ENCODE measurements around the gene ME1.

ME1 gene

GRCh38 chr6:83285917-83286316 lies 144.9 kb downstream of the ME1 start:
- no peak for TF ChIP-seq CTCF (IDR thresholded peaks at IDR 0.05; ENCODE audit: borderline replicate concordance, extremely low read depth, low read length, poor library complexity, severe bottlenecking)
- TF ChIP-seq EZH2 (IDR thresholded peaks at IDR 0.05; ENCODE audit: borderline replicate concordance, low read depth, low read length, severe bottlenecking): no peak
- no peak for DNase-seq
- H3K4me1 ChIP-seq (ENCODE audit: insufficient read depth, low read length): no peaks in the 10 kb centered on the region
- H3K79me2 ChIP-seq (ENCODE audit: insufficient read depth, low read length): no peaks in the 10 kb centered on the region
- no peak overlapping the region for H3K4me3 ChIP-seq (ENCODE audit: low read depth in 1 of 2, low read length in 2 of 2)
- H3K9me3 ChIP-seq (ENCODE audit: insufficient read depth, low read length, severe bottlenecking): no peaks in the 10 kb centered on the region
- H4K20me1 ChIP-seq (ENCODE audit: insufficient read depth, low read length): no peaks in the 10 kb centered on the region
- H3K36me3 ChIP-seq (ENCODE audit: insufficient read depth, low read length): no peaks in the 10 kb centered on the region
- H3K27ac ChIP-seq (ENCODE audit: low read length): no peak overlapping the region
- ATAC-seq (ENCODE audit: insufficient read depth, low read depth): no peak
- no peaks in the 10 kb centered on the region for H3K27me3 ChIP-seq (ENCODE audit: insufficient read depth, low read length, poor library complexity)
- H3K4me2 ChIP-seq (ENCODE audit: insufficient read depth, low read length): no peak overlapping the region
- no peak overlapping the region for H2AFZ ChIP-seq (ENCODE audit: low read depth, low read length)
- no peak overlapping the region for H3K9ac ChIP-seq (ENCODE audit: low read depth, low read length)

- no peak overlapping the region for H3K27ac ChIP-seq (ENCODE audit: low read length)
- no peaks in the 10 kb centered on the region for H3K27me3 ChIP-seq (ENCODE audit: insufficient read depth, low read length, poor library complexity)
- no peaks in the 10 kb centered on the region for H4K20me1 ChIP-seq (ENCODE audit: insufficient read depth, low read length)
- H3K9ac ChIP-seq (ENCODE audit: low read depth, low read length): no peak overlapping the region
- H2AFZ ChIP-seq (ENCODE audit: low read depth, low read length): no peak overlapping the region
- no peaks in the 10 kb centered on the region for H3K4me1 ChIP-seq (ENCODE audit: insufficient read depth, low read length)
- ATAC-seq (ENCODE audit: insufficient read depth, low read depth): no peak
- no peaks in the 10 kb centered on the region for H3K9me3 ChIP-seq (ENCODE audit: insufficient read depth, low read length, severe bottlenecking)
- no peak for TF ChIP-seq CTCF (IDR thresholded peaks at IDR 0.05; ENCODE audit: borderline replicate concordance, extremely low read depth, low read length, poor library complexity, severe bottlenecking)
- no peak for TF ChIP-seq EZH2 (IDR thresholded peaks at IDR 0.05; ENCODE audit: borderline replicate concordance, low read depth, low read length, severe bottlenecking)
- DNase-seq: no peak
- no peak overlapping the region for H3K4me2 ChIP-seq (ENCODE audit: insufficient read depth, low read length)
- no peak overlapping the region for H3K4me3 ChIP-seq (ENCODE audit: low read depth in 1 of 2, low read length in 2 of 2)
- H3K79me2 ChIP-seq (ENCODE audit: insufficient read depth, low read length): no peaks in the 10 kb centered on the region
- H3K36me3 ChIP-seq (ENCODE audit: insufficient read depth, low read length): no peaks in the 10 kb centered on the region
Measured at GRCh38 chr6:83273596-83273995, 157.3 kb downstream of the ME1 start.

GRCh38 chr6:83270971-83271719 lies 159.7 kb downstream of the ME1 start:
- no peaks in the 10 kb centered on the region for H3K36me3 ChIP-seq (ENCODE audit: insufficient read depth, low read length)
- no peak for TF ChIP-seq CTCF (IDR thresholded peaks at IDR 0.05; ENCODE audit: borderline replicate concordance, extremely low read depth, low read length, poor library complexity, severe bottlenecking)
- H3K9me3 ChIP-seq (ENCODE audit: insufficient read depth, low read length, severe bottlenecking): no peaks in the 10 kb centered on the region
- no peaks in the 10 kb centered on the region for H3K79me2 ChIP-seq (ENCODE audit: insufficient read depth, low read length)
- no peak overlapping the region for H3K4me2 ChIP-seq (ENCODE audit: insufficient read depth, low read length)
- H4K20me1 ChIP-seq (ENCODE audit: insufficient read depth, low read length): no peaks in the 10 kb centered on the region
- ATAC-seq (ENCODE audit: insufficient read depth, low read depth) (no peak), DNase-seq (no peak)
- no peak overlapping the region for H2AFZ ChIP-seq (ENCODE audit: low read depth, low read length)
- H3K27me3 ChIP-seq (ENCODE audit: insufficient read depth, low read length, poor library complexity): no peaks in the 10 kb centered on the region
- no peak overlapping the region for H3K4me3 ChIP-seq (ENCODE audit: low read depth in 1 of 2, low read length in 2 of 2)
- H3K27ac ChIP-seq (ENCODE audit: low read length): no peak overlapping the region
- no peak overlapping the region for H3K9ac ChIP-seq (ENCODE audit: low read depth, low read length)
- H3K4me1 ChIP-seq (ENCODE audit: insufficient read depth, low read length): no peaks in the 10 kb centered on the region
